Trophoblast cell (in vitro differentiated cells and primary cell): Measurements from ENCODE around the gene UQCR11.
A peak's percentile ranks its signal among the peaks of the same experiment; 100 is the strongest.

Source experiments
- DNase-seq, 2 donors: peaks; one replicate each; pipeline ENCODE4 v3.0.0-alpha.2; 2016
- H2AFZ ChIP-seq: 2 replicates; pipeline ENCODE4 v1.6.1; 2013; ENCODE audit warnings: low read length, moderate library complexity, mild to moderate bottlenecking; ENCODE audit not compliant: insufficient read depth, poor library complexity
- H2AK5ac ChIP-seq: 2 replicates; pipeline ENCODE4 v1.6.1; 2013; ENCODE audit warnings: mild to moderate bottlenecking, low read length
- H2BK120ac ChIP-seq: 2 replicates; pipeline ENCODE4 v1.6.1; 2013; ENCODE audit warnings: low read length, mild to moderate bottlenecking, moderate library complexity; ENCODE audit not compliant: insufficient read depth, poor library complexity
- H2BK12ac ChIP-seq: 2 replicates; pipeline ENCODE4 v1.6.1; 2013; ENCODE audit warnings: mild to moderate bottlenecking, low read length, moderate library complexity
- H2BK5ac ChIP-seq: 2 replicates; pipeline ENCODE4 v1.6.1; 2013; ENCODE audit warnings: low read length, low read depth, moderate library complexity, mild to moderate bottlenecking; ENCODE audit not compliant: poor library complexity
- H3K14ac ChIP-seq: 2 replicates; pipeline ENCODE4 v1.6.1; 2013; ENCODE audit warnings: mild to moderate bottlenecking, low read length
- H3K18ac ChIP-seq: 2 replicates; pipeline ENCODE4 v1.6.1; 2013; ENCODE audit warnings: mild to moderate bottlenecking, low read length
- H3K23ac ChIP-seq: 2 replicates; pipeline ENCODE4 v1.6.1; 2013; ENCODE audit warnings: low read length
- H3K27ac ChIP-seq: 2 replicates; pipeline ENCODE4 v1.5.1; 2013; ENCODE audit warnings: low read depth, mild to moderate bottlenecking, inconsistent platforms, low read length, moderate library complexity
- H3K27me3 ChIP-seq: 2 replicates; pipeline ENCODE4 v1.6.1; 2013; ENCODE audit warnings: inconsistent platforms, mild to moderate bottlenecking, low read length, moderate library complexity; ENCODE audit not compliant: insufficient read depth
- H3K36me3 ChIP-seq, 2 experiments: 1 replicate in 1 of 2; 2 replicates in 1 of 2; pipeline ENCODE4 v1.6.1; 2013; ENCODE audit warnings: low read length in 2 of 2, mild to moderate bottlenecking in 2 of 2, moderate library complexity in 1 of 2; ENCODE audit not compliant: insufficient read depth in 2 of 2, control insufficient read depth in 1 of 2
- H3K4ac ChIP-seq: 2 replicates; pipeline ENCODE4 v1.6.1; 2013; ENCODE audit warnings: low read depth, mild to moderate bottlenecking, low read length, moderate library complexity
- H3K4me1 ChIP-seq, 2 experiments: 1 replicate in 1 of 2; 2 replicates in 1 of 2; pipeline ENCODE4 v1.6.1; 2013; ENCODE audit warnings: low read length in 2 of 2, mild to moderate bottlenecking in 2 of 2, moderate library complexity in 1 of 2; ENCODE audit not compliant: insufficient read depth in 2 of 2, control insufficient read depth in 1 of 2
- H3K4me2 ChIP-seq: 2 replicates; pipeline ENCODE4 v1.6.1; 2013; ENCODE audit warnings: inconsistent platforms, mild to moderate bottlenecking, low read length, moderate library complexity
- H3K4me3 ChIP-seq: 2 replicates; pipeline ENCODE4 v1.5.1; 2013; ENCODE audit warnings: mild to moderate bottlenecking, low read depth, low read length, inconsistent platforms
- H3K79me1 ChIP-seq: one replicate; pipeline ENCODE4 v1.6.1; 2013; ENCODE audit warnings: low read length
- H3K79me2 ChIP-seq: 2 replicates; pipeline ENCODE4 v1.6.1; 2013; ENCODE audit warnings: low read length, mild to moderate bottlenecking; ENCODE audit not compliant: control insufficient read depth, insufficient read depth, poor library complexity
- H3K9ac ChIP-seq: 2 replicates; pipeline ENCODE4 v1.6.1; 2013; ENCODE audit warnings: mild to moderate bottlenecking, low read length
- H3K9me3 ChIP-seq: 2 replicates; pipeline ENCODE4 v1.6.1; 2013; ENCODE audit warnings: low read depth, mild to moderate bottlenecking, control low read depth, inconsistent platforms, low read length; ENCODE audit not compliant: insufficient read depth
- H4K12ac ChIP-seq: 2 replicates; pipeline ENCODE4 v1.6.1; 2013; ENCODE audit warnings: low read depth, mild to moderate bottlenecking, low read length, moderate library complexity
- H4K8ac ChIP-seq: 2 replicates; pipeline ENCODE4 v1.6.1; 2013; ENCODE audit warnings: low read depth, mild to moderate bottlenecking, low read length, moderate library complexity
- H4K91ac ChIP-seq: one replicate; pipeline ENCODE4 v1.6.1; 2013; ENCODE audit warnings: low read depth, mild to moderate bottlenecking, low read length, moderate library complexity
- WGBS: extraction: QIAGEN DNeasy Blood & Tissue Kit; methylation state at CpG from one replicate; pipeline ENCODE4 v1.1.7; 2013; ENCODE audit warnings: missing lambda C conversion rate; ENCODE audit not compliant: insufficient read length, insufficient coverage; ENCODE audit errors: extremely low coverage; 5-methylcytosine and 5-hydroxymethylcytosine counted together

Gene UQCR11

DNA sequence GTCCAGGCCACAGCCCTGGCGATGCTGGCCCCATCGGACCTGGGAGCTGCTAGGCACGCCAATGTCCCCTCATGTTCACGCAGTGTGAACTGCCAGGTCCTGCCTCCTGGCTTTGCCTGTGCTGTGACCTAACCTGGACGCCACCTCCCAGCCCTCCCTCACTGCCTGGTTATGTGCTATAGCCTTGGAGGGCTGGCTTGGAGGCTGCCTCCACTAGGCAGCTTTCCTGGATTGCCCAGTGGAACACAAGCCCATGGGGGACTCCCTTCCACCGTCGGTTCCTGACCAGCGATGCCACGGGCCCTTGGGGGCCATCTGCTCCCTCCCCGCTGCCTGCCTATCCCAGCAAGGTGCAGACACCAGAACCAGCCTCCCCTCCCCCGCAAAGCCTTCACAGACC lies 15.2 kb upstream of the UQCR11 start:
- H4K12ac ChIP-seq, result no peak overlapping the region
- no peaks in the 10 kb centered on the region for H3K27me3 ChIP-seq
- H2BK120ac ChIP-seq, result no peak overlapping the region
- H3K4ac ChIP-seq, result no peak overlapping the region
- no CpG with 5 or more reads among the region's 11 CpGs for WGBS
- H3K27ac ChIP-seq, result no peak overlapping the region
- no peak overlapping the region for H2AFZ ChIP-seq
- H3K4me2 ChIP-seq, result no peak overlapping the region
- no peak for DNase-seq
- H3K18ac ChIP-seq, result no peak overlapping the region
- H3K79me2 ChIP-seq, result no peaks in the 10 kb centered on the region
- H3K79me1 ChIP-seq, result no peaks in the 10 kb centered on the region
- H3K14ac ChIP-seq, result no peak overlapping the region
- no peak overlapping the region for H2AK5ac ChIP-seq
- no peak overlapping the region for H2BK12ac ChIP-seq
- H4K8ac ChIP-seq, result no peak overlapping the region
- no peak overlapping the region for H3K23ac ChIP-seq
- no peak overlapping the region for H4K91ac ChIP-seq
- H3K36me3 ChIP-seq, result peaks cover 86 to 89% of the 10 kb centered on the region in 2 experiments
- no peak overlapping the region for H3K9ac ChIP-seq
- no peak overlapping the region for H2BK5ac ChIP-seq
- H3K4me1 ChIP-seq, result no peaks in the 10 kb centered on the region
- no peak overlapping the region for H3K4me3 ChIP-seq
- peaks cover 1% of the 10 kb centered on the region for H3K9me3 ChIP-seq

DNA sequence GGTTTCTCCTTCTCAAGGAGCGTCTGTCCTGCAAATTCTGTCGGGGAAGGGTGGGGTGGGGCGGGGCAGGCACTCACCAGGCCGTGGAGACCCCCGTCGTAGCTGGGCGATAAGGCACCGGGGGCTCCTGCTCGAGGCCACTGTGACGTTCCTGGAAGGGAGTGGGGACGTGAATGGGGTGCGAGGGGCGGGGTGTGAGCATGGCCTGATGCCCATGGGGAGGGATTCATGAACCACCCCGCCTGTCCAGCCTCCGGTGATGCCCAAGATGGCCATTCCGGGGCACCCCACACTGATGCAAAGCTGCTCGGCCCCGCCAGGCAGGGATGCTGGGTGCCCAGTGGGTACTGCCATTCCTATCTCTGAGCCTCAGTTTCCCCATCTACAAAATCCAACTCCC lies 14.4 kb upstream of the UQCR11 start:
- no peak overlapping the region for H3K18ac ChIP-seq
- no peak overlapping the region for H3K4me2 ChIP-seq
- H3K4ac ChIP-seq, result no peak overlapping the region
- H3K23ac ChIP-seq, result no peak overlapping the region
- no peak overlapping the region for H2AFZ ChIP-seq
- no peak overlapping the region for H3K9ac ChIP-seq
- H3K79me1 ChIP-seq, result no peaks in the 10 kb centered on the region
- H3K9me3 ChIP-seq, result peaks cover 1% of the 10 kb centered on the region
- no peak overlapping the region for H4K8ac ChIP-seq
- H3K4me1 ChIP-seq, result no peaks in the 10 kb centered on the region
- no CpG with 5 or more reads among the region's 18 CpGs for WGBS
- H4K12ac ChIP-seq, result no peak overlapping the region
- no peaks in the 10 kb centered on the region for H3K79me2 ChIP-seq
- no peak overlapping the region for H2BK12ac ChIP-seq
- H3K4me3 ChIP-seq, result no peak overlapping the region
- no peaks in the 10 kb centered on the region for H3K27me3 ChIP-seq
- no peak overlapping the region for H3K27ac ChIP-seq
- no peak overlapping the region for H2AK5ac ChIP-seq
- no peak overlapping the region for H2BK120ac ChIP-seq
- no peak for DNase-seq
- H2BK5ac ChIP-seq, result no peak overlapping the region
- H3K14ac ChIP-seq, result no peak overlapping the region
- H3K36me3 ChIP-seq, result peaks cover 86 to 89% of the 10 kb centered on the region in 2 experiments
- H4K91ac ChIP-seq, result no peak overlapping the region

DNA sequence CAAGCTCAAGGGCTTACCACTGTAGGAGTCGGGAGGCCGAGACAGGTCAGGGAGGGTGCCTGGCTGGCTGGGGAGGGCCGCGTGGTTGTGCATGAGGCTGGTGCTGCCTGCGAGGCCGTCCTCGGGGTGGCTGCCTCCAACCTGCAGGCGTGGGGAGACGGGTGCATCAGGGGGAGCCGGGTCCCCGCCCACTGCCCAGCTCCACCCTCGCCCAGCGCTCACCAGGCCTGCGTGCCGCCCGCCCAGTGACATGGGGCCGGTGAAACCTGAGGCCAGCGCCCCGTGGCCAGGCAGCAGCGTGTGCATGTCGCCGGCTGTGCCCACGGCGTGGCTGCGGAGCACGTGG lies 13.8 kb upstream of the UQCR11 start:
- WGBS, result no CpG with 5 or more reads among the region's 26 CpGs
- Histone ChIP-seq H2BK5ac (no peak overlapping the region), H3K18ac (no peak overlapping the region), H3K4me1 (no peaks in the 10 kb centered on the region), H3K27me3 (no peaks in the 10 kb centered on the region), H3K36me3 (peaks cover 88 to 89% of the 10 kb centered on the region in 2 experiments), H4K12ac (no peak overlapping the region), H3K79me2 (no peaks in the 10 kb centered on the region), H2AK5ac (no peak overlapping the region), H4K8ac (no peak overlapping the region), H2AFZ (no peak overlapping the region), H4K91ac (no peak overlapping the region), H3K4ac (no peak overlapping the region), H2BK12ac (no peak overlapping the region), H3K14ac (no peak overlapping the region), H3K9me3 (peaks cover 1% of the 10 kb centered on the region), H3K9ac (no peak overlapping the region), H3K4me2 (no peak overlapping the region), H2BK120ac (no peak overlapping the region), H3K23ac (no peak overlapping the region), H3K79me1 (no peaks in the 10 kb centered on the region), H3K4me3 (no peak overlapping the region), H3K27ac (no peak overlapping the region)
- DNase-seq, result no peak

DNA sequence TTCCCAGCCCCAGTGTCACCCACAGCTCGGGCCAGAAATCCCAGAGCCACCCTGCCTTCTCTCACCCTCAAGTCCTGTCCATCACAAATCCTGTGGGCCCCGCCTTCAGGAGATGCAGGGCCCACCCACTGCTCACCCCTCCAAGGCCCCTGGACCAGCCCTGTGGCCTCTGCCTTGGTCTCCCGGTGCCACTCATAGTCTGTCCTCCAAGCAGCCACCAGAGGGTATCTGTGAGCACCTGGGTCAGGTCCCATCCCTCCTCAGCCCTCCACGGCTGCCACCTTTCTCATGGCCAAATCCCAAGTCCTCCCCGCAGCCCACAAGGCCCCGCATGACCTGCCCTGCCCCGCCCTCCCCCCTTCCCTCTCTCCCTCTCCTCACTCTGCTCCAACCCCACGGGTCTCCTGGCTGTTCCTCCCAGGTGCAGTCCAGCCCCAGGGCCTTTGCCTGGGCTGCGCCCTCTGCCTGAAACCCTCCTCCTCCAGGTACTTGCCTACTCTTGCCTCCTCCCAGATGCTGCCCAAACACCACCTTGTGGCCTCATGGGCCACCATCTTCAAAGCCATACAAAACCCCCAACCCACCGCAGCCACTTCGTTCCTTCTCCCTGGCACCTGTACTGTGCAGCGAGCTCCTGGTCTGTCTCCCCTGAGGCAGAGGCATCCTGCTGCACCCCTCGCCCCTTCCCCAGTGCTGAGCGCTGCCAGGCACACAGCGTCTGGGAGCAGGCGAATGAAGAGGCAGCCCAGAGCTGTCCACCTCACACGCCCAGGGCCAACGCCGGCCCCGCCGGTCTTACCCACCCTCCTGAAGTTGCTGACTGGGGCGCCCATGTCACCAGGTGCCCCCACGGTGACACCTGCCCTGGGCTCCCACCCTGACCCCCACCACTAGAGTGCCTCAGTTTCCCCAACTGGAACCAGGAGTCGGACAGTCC lies 13.2 kb upstream of the UQCR11 start:
- WGBS, result no CpG with 5 or more reads among the region's 24 CpGs
- no peak overlapping the region for H3K4ac ChIP-seq

More for the DNA sequence above, 13.2 kb upstream of the UQCR11 start:
- H4K8ac ChIP-seq, result no peak overlapping the region
- no peak overlapping the region for H2AFZ ChIP-seq
- peaks cover 1% of the 10 kb centered on the region for H3K9me3 ChIP-seq
- no peaks in the 10 kb centered on the region for H3K4me1 ChIP-seq
- no peaks in the 10 kb centered on the region for H3K79me2 ChIP-seq
- no peak overlapping the region for H4K12ac ChIP-seq
- no peak overlapping the region for H3K9ac ChIP-seq
- peak; percentile 58 to 72 for DNase-seq
- peaks cover 88 to 90% of the 10 kb centered on the region in 2 experiments for H3K36me3 ChIP-seq
- H2BK120ac ChIP-seq, result no peak overlapping the region
- H2BK12ac ChIP-seq, result no peak overlapping the region
- H3K18ac ChIP-seq, result no peak overlapping the region
- no peak overlapping the region for H3K14ac ChIP-seq
- H3K4me2 ChIP-seq, result no peak overlapping the region
- no peak overlapping the region for H2AK5ac ChIP-seq
- no peaks in the 10 kb centered on the region for H3K79me1 ChIP-seq
- no peak overlapping the region for H3K27ac ChIP-seq
- H3K27me3 ChIP-seq, result no peaks in the 10 kb centered on the region
- no peak overlapping the region for H4K91ac ChIP-seq
- H2BK5ac ChIP-seq, result no peak overlapping the region
- H3K4me3 ChIP-seq, result no peak overlapping the region
- H3K23ac ChIP-seq, result no peak overlapping the region
